HG03460 (cell line): ENCODE data around the gene ARHGEF39.
A peak's percentile ranks its signal among the peaks of the same experiment; 100 is the strongest.

ENCODE experiments used
- ATAC-seq: cut with Tn5 transposase; IDR thresholded peaks from one replicate; pipeline ENCODE4 v1.9.1; 2021; ENCODE audit not compliant: unreplicated experiment

ARHGEF39 gene

GRCh38 chr9:35679091-35679490 lies 14.1 kb upstream of the ARHGEF39 start:
- ATAC-seq, result no peak

- no peak for ATAC-seq
Observed at GRCh38 chr9:35675732-35676392, 10.9 kb upstream of the ARHGEF39 start.

- no peak for ATAC-seq
Observed at GRCh38 chr9:35675204-35675603, 10.2 kb upstream of the ARHGEF39 start.

- no peak for ATAC-seq
Observed at GRCh38 chr9:35674025-35674361, 9.0 kb upstream of the ARHGEF39 start.

GRCh38 chr9:35673132-35674024 lies 8.4 kb upstream of the ARHGEF39 start, which contains the start of gene CA9:
Gene CA9 (plus strand): TSS chr9:35673928. CDS start chr9:35673960, 32 bp downstream.
- ATAC-seq, result no peak

GRCh38 chr9:35669331-35670145 lies 4.5 kb upstream of the ARHGEF39 start:
- no peak for ATAC-seq

- no peak for ATAC-seq
Observed at GRCh38 chr9:35667939-35668338, 2.9 kb upstream of the ARHGEF39 start.

- ATAC-seq, result no peak
Observed at GRCh38 chr9:35666549-35666948, 1.6 kb upstream of the ARHGEF39 start.

GRCh38 chr9:35666045-35666444 lies 1.1 kb upstream of the ARHGEF39 start:
- no peak for ATAC-seq

- ATAC-seq, result no peak
Observed at GRCh38 chr9:35665471-35665818, 450 bp upstream of the ARHGEF39 start.

- ATAC-seq, result no peak
Observed at GRCh38 chr9:35662437-35662836, 2.6 kb downstream of the ARHGEF39 start.

- no peak for ATAC-seq
Observed at GRCh38 chr9:35661756-35662350, 3.1 kb downstream of the ARHGEF39 start.

- no peak for ATAC-seq
Observed at GRCh38 chr9:35660966-35661415, 4.0 kb downstream of the ARHGEF39 start.

GRCh38 chr9:35659340-35659739 lies 5.7 kb downstream of the ARHGEF39 start:
- no peak for ATAC-seq

- ATAC-seq, result no peak
Observed at GRCh38 chr9:35658968-35659220, 6.1 kb downstream of the ARHGEF39 start.

- ATAC-seq, result peak; percentile 55
Observed at GRCh38 chr9:35658137-35658967, 6.6 kb downstream of the ARHGEF39 start, which contains the start of gene CCDC107. Gene CCDC107 (plus strand): TSS chr9:35658292. CDS start chr9:35658380, 88 bp downstream.

GRCh38 chr9:35657546-35658136 lies 7.4 kb downstream of the ARHGEF39 start, which contains the start of gene RMRP:
Gene RMRP (minus strand): TSS chr9:35658019.
- ATAC-seq, result peak; percentile 86

GRCh38 chr9:35656831-35657545 lies 8.0 kb downstream of the ARHGEF39 start:
- no peak for ATAC-seq

- ATAC-seq, result no peak
Observed at GRCh38 chr9:35656348-35656747, 8.6 kb downstream of the ARHGEF39 start.
